NCI-H524 (cell line): Measurements from ENCODE around the gene DLG1.

Experiments
- DNase-seq, 2 experiments: peaks; one replicate each; lab custom pipeline; 2025; lab: John Stamatoyannopoulos, UW

Gene DLG1

GRCh38 chr3:197028728-197029510, 269.5 kb downstream of the DLG1 start:
- DNase-seq, result no peak

DNA sequence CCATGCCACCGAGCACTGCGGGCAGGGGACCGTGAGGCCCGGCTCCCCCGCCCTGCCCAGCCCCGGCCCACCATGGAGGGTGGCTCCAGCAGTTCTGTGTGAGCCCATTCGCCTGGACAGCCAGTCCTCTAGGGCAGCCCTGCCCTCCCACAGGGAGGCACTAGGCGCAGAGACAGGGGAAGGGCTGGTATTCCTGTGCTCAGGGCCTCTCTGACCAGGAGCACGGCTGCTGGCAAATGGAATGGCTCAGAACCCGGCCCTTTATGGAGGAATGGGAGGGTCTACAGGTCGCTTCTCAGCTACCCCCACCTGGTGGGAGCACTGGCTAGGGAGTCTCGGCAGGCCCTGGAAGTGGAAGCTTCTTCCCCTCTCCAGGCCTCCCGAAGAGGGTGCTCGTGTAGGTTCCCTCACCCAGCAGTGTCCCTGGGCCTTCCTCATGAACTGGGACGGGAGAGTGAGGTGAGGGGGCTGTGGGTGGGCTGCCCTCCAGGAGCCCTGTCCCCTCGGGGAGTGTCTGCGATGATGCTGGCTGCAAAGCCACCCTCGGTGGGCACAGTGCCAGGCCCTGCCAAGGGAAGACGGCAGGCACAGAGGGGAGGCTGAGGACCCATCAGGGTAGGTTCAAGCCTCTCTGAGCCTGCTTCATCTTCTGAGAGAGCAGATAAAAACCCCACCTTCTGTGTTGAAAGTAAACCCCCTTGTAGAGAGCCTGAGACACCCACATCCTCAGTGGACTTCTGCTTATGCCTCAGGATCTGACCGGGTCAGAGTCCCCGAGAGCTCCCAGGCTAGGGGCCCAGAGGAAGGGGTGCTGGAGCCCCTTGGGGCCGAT, 270.3 kb downstream of the DLG1 start:
- no peak for DNase-seq

- DNase-seq, result peak; percentile 53 to 64
These were observed 271.1 kb downstream of the DLG1 start for GRCh38 chr3:197027151-197027895.

DNA sequence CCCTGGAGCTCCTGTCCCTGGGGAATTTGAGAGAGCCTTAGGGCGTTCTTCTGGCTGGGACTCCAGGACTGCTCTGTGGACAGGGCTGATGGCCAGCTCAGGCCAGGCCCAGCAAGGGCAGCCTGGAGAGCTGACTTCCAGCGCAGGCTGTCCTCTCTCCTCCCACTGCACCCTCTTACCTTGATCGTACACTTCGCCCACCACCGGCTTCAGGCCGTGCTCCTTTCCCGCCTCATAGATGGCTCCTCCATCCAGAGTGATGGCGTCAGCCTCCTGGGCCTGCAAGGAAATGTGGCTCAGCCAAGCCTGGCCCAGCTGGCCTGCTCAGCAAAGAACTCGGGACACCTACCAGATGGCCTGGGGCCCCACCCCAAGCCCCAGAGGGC, 271.9 kb downstream of the DLG1 start:
- DNase-seq, result peak; percentile 85 to 93

- no peak for DNase-seq
These were observed 272.5 kb downstream of the DLG1 start for GRCh38 chr3:197025736-197026480.

DNA sequence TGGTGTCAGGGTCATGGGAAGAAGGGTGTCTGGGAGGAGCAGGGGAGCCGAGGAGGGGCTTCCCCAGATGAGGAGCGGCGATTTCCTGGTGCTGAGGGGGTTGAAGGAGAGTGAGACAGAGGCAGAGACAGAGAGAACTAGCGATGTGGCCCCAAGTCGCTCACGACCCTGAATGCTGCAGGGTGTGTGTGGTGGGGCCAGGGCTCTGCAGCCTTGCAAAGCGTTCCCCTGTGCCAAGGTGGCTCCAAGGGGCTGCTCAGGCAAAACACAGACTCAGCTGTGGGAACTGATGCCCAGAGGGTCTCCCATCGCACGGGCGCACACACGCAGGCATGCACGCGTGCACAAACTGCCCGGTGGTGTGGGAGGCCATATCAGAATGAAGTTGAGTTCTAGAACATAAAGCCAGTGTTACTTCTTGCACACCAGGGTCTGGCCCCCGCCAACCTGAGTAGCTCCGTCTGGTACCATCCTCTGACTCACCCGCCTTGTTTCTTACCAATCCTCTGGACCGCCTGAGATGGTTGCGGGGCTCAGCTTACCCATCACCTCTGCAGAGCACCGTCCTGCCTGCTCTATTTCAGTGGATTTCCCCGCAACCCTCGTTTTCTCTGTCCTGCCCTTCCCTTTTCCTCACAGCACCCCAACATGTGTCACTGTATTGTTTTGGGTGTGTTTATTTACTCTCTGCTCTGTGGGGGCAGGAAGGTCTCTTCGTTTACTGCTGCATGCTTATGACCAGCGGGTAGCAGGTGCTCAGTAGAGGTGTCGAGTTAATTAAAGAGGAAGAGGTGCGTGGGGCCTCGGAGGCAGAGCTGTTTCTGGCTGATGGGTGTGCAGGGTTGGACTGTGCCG, 273.3 kb downstream of the DLG1 start:
- no peak for DNase-seq

- no peak for DNase-seq
These were observed 274.3 kb downstream of the DLG1 start for GRCh38 chr3:197023998-197024651.

DNA sequence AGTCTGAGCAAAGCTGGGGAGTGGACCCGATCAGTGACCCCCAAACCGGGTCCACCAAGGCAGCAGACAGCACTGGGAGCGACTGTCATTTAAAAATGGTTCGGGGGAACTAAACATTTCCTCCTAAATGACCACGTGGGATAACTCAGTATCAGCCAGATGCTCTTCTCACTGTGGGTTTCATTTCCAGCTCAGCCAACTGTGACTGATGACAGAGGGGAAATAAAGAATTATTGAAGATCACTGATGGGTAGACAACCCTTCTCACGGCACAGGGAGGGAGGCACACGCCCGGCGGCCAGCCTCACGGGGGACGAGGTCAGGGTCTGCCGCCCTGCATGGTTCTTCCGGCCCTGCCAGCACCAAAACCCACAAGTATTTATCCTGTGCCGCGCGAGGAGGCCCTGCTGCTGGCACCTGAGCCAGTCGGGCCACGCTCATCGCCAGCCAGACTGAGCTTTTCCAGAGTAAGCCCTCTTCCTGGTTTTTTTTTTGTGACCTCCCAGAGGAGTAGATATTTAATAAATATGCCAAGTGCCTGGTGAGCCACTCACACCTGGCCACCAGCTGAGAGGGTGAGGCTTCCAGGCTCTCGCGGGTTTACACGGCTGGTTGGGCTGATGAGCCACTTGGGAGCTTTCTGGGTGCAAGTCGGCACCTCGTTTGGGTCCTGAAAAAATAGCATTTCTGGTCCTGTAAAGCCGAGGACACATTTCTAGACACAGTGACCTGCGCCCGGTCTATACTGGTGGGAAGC, 275.0 kb downstream of the DLG1 start:
- DNase-seq, result peak; percentile 75 to 88

- peak in 1 of 2 experiments; percentile 59 for DNase-seq
These were observed 275.8 kb downstream of the DLG1 start for GRCh38 chr3:197022405-197023231.

GRCh38 chr3:197021729-197022404, 276.5 kb downstream of the DLG1 start:
- DNase-seq, result no peak

GRCh38 chr3:197021231-197021630, 277.2 kb downstream of the DLG1 start:
- DNase-seq, result no peak

GRCh38 chr3:197019535-197019934, 278.9 kb downstream of the DLG1 start:
- no peak for DNase-seq

- no peak for DNase-seq
These were observed 279.4 kb downstream of the DLG1 start for GRCh38 chr3:197019021-197019420.

DNA sequence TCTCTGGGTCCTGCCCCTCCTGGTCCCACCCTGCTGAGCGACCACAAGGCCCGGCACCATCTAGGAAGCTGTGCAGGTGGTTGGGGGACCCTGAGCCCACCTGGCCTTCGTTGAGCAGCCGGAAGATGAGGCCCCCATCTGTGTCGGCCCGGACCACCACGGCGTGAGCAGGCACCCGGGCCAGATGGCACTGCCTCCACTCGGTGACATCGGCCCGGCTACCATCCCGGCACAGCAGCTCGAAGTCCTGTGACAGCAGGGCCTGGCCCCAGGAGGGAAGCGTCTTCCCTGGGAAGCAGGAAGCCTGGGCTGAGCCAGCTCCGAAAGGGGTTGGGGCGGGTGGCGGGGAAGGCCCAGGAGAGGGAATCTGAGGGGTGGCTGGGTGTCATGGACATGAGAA, 281.4 kb downstream of the DLG1 start:
- DNase-seq, result peak in 1 of 2 experiments; percentile 71

- DNase-seq, result no peak
These were observed 282.3 kb downstream of the DLG1 start for GRCh38 chr3:197015790-197016736.

DNA sequence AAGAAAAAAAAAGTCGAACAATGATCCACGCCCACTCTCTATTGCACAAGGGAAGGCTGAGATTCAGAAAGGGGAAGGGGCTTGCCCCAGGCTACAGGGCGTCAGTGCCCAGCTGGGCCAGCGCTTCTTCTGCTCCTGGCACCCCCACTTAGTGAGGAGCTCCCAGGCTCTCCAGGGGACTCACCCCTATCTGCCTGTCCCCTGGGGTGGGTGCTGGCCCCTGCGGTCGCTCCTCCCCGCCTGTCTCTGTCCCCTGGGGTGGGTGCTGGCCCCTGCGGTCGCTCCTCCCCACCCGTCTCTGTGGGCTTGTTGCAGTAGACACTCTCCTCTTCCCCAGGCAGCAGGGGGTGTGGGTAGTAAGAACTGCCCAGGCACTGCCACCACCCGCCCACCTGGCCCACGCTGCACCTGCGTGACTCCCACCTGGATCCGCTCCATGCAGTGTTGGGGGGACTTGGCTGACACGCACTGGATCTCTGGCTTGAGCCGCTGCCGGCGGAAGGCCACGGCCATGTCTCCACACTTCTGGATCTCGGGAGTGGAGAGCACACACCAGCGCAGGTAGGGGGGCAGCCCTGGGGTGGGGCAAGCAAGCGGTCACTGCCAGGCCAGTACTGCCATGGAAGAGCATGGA, 283.4 kb downstream of the DLG1 start:
- DNase-seq, result no peak
